ENCODE measurements around the gene TRIM17. TPM values are rescaled to one million over a fixed set of nuclear protein-coding genes. Genes with fewer than 3 reads are reported as not detected.

The TRIM17 gene
- total RNA-seq, 6 experiments from 2014 or later: 0.23 to 0.36 (median 0.30) TPM; not detected in 3

DNA sequence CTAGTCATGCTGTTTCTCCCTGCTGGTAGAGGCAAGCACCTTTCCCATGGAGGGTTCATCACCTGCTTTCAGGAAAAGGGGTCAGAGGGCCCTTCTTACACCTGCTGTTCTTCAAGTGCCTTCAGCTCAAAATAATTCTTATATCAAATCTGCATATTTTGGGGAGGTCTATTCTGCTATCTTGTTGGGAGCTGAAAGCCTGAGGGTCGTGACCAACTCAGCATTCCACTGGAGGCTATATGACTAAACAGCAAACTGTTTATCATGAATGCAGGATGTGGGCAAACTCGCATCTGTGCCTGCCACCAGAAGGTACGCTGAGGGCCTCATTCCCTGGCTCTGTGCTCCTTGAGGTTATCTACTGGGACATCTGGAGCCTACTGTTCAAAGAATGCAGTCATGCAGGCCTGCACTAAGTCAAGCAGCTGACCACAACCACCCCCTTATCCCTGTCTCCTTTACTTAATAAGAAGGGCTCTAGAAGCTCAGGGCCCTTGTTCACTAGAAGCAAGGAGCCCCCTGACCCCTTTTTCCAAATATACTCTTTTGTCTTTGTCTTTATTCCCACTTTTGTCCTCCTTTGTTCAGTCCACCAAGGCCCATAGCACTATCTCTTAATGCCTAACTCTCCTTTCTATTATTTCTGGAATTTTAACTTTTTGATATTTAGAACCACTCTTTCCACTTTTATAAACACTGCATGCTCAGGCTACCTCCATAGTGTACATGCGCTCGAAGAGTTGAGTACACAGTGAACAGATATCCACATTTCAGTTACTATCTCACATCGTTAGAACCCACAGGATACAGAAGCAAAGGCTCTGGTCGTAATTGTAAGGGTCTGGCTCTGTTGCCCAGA, 4.5 kb upstream of the TRIM17 start:
- Mint-ChIP-seq H3K4me1 (ENCODE audit: low read depth) (peaks cover 29% of the 10 kb centered on the region), H3K27me3 (ENCODE audit: insufficient read depth) (no peaks in the 10 kb centered on the region; the same call in 1 of the 2 replicates), H3K4me3 (no peak overlapping the region), H3K9me3 (peaks cover 6% of the 10 kb centered on the region; the same call in 1 of the 2 replicates), H3K36me3 (ENCODE audit: low read depth) (peaks cover 10% of the 10 kb centered on the region), H3K27ac (no peak overlapping the region)
- no peak for DNase-seq
- TF ChIP-seq CTCF (IDR thresholded peaks at IDR 0.05): no peak

DNA sequence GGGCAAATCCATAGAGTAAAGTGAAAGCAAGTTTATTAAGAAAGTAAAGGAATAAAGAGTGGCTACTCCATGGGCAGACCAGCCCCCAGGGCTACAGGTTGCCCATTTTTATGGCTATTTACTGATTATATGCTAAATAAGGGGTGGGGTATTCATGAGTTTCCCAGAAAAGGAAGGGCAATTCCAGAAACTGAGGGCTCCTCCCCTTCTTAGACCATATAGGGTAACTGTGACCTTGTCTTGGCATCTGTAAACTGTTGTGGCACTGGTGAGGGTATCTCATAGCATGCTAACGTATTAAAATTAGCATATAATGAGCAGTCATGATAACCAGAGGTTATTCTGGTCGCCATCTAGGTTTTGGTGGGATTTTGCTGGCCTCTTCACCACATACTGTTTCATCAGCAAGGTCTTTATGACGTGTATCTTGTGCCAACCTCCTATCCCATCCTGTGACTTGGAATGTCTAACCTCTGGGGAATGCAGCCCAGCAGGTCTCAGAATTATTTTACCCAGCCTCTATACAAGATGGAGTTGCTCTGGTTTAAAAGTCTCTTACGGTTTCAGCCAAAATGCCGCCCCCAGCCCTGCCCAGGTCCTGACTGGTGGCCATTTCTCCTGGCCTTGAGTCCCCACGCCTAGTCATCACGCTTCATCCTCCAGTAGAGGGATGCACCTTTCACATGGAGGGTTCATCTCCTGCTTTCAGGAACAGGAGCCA, 982 bp upstream of the TRIM17 start:
- peaks cover 10% of the 10 kb centered on the region for H3K27me3 Mint-ChIP-seq (ENCODE audit: insufficient read depth)

DNA sequence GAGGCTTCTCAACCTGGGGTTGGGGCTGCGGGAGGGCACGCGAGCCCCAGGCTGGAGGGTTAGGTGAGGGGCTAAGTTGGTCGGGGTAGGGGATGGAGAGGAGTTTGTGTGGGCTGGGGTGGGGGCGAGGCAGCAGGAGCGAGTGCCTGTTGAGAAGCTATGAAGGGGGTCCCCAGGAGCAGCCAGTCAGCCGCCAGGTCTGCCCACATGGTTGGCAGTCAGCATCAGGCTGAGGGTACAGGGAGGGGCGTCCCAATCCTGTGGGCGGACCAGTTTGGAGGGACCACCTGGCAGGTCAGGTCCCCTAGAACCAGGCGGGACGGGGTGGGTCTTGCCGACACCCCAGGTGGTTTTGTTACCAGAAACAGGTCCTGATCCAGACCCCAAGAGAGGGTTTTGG, 400 bp upstream of the TRIM17 start:
- Mint-ChIP-seq H3K27ac (no peak overlapping the region), H3K4me3 (no peak overlapping the region), H3K4me1 (ENCODE audit: low read depth) (peaks cover 33% of the 10 kb centered on the region), H3K36me3 (ENCODE audit: low read depth) (peaks cover 10% of the 10 kb centered on the region), H3K27me3 (ENCODE audit: insufficient read depth) (peaks cover 10% of the 10 kb centered on the region), H3K9me3 (peaks cover 6% of the 10 kb centered on the region; the same call in 1 of the 2 replicates)
- TF ChIP-seq CTCF (IDR thresholded peaks at IDR 0.05): no peak
- DNase-seq: no peak

More for the DNA sequence above, 982 bp upstream of the TRIM17 start:
- H3K27ac Mint-ChIP-seq: no peak overlapping the region
- H3K4me3 Mint-ChIP-seq: no peak overlapping the region
- peaks cover 10% of the 10 kb centered on the region for H3K36me3 Mint-ChIP-seq (ENCODE audit: low read depth)
- peaks cover 36% of the 10 kb centered on the region for H3K4me1 Mint-ChIP-seq (ENCODE audit: low read depth)
- peaks cover 6% of the 10 kb centered on the region; the same call in 1 of the 2 replicates for H3K9me3 Mint-ChIP-seq
- no peak for TF ChIP-seq CTCF (IDR thresholded peaks at IDR 0.05)
- DNase-seq: no peak

- no peak for TF ChIP-seq CTCF (IDR thresholded peaks at IDR 0.05)
- H3K27ac Mint-ChIP-seq: no peak overlapping the region
- peak overlapping the region; percentile 32; the same call in 1 of the 2 replicates for H3K4me3 Mint-ChIP-seq
- no peak for DNase-seq
- peaks cover 21% of the 10 kb centered on the region for H3K4me1 Mint-ChIP-seq (ENCODE audit: low read depth)
- peaks cover under 1% of the 10 kb centered on the region; the same call in 1 of the 2 replicates for H3K36me3 Mint-ChIP-seq (ENCODE audit: low read depth)
- peaks cover 10% of the 10 kb centered on the region for H3K27me3 Mint-ChIP-seq (ENCODE audit: insufficient read depth)
- H3K9me3 Mint-ChIP-seq: no peaks in the 10 kb centered on the region
Observed at GRCh38 chr1:228415853-228416216, 826 bp downstream of the TRIM17 start.

DNA sequence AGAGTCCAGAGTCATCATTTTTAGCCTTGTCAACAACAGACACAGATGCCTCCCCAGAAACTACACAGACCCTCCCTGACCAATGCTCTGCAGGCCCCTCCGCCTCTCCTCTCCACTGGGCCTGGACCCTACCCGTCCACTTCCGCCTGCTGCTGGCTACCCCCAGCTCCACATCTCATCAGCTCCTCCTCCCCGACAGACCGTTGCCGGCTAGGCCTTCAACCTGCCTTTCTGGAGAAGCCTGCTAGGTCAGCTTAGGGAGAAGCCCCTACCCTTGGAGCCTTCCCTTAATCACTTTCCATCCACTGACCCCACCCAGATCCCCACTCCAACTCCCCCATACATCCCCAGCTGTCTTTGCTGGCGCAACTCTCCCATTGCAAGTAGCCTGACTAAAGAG, 1.4 kb downstream of the TRIM17 start:
- Mint-ChIP-seq H3K27ac (no peak overlapping the region), H3K9me3 (no peaks in the 10 kb centered on the region), H3K4me3 (no peak overlapping the region), H3K36me3 (ENCODE audit: low read depth) (no peaks in the 10 kb centered on the region; the same call in 1 of the 2 replicates), H3K4me1 (ENCODE audit: low read depth) (peaks cover 20% of the 10 kb centered on the region), H3K27me3 (ENCODE audit: insufficient read depth) (peaks cover 10% of the 10 kb centered on the region)
- no peak for TF ChIP-seq CTCF (IDR thresholded peaks at IDR 0.05)
- no peak for DNase-seq

All from HFFc6 (cell line).